ENCODE measurements around the gene SPATA3. TPM values are rescaled to one million over a fixed set of nuclear protein-coding genes. Genes with fewer than 3 reads are reported as not detected.
A peak's percentile ranks its signal among the peaks of the same experiment; 100 is the strongest.

The SPATA3 gene
- total and polyA plus RNA-seq, 2 of the 13 experiments (the other 11 are each of a cell fraction or from before 2014, with no cell fraction given), result not detected

- TF ChIP-seq ZFP37 (CRISPR knock-in tag; IDR thresholded peaks at IDR 0.05; ENCODE audit: borderline replicate concordance) (no peak), SRSF1 (optimal IDR thresholded peaks at IDR 0.05; ENCODE audit: low read depth, low read length) (no peak), POLR2AphosphoS5 (IDR thresholded peaks at IDR 0.05; ENCODE audit: low read depth, low read length) (no peak), ATRX (CRISPR knock-in tag; IDR thresholded peaks at IDR 0.05; ENCODE audit: borderline replicate concordance) (no peak), ZNF780A (CRISPR knock-in tag; IDR thresholded peaks at IDR 0.05) (no peak), ZNF784 (CRISPR knock-in tag; IDR thresholded peaks at IDR 0.05; ENCODE audit: borderline replicate concordance) (peak; percentile 89), FOXK2 (IDR thresholded peaks at IDR 0.05) (no peak), GATAD2A (CRISPR knock-in tag; IDR thresholded peaks at IDR 0.05) (no peak), NR2F6 (IDR thresholded peaks at IDR 0.05) (no peak), NR2F6 (CRISPR knock-in tag; IDR thresholded peaks at IDR 0.05) (no peak), ZSCAN30 (CRISPR knock-in tag; IDR thresholded peaks at IDR 0.05) (0 out of 2 replicates have a peak, but pooled peaks have one; percentile 23), ZNF225 (CRISPR knock-in tag; IDR thresholded peaks at IDR 0.05) (no peak), ZNF543 (CRISPR knock-in tag; IDR thresholded peaks at IDR 0.05) (no peak; the same call in 1 of the 2 replicates), ISL2 (CRISPR knock-in tag; IDR thresholded peaks at IDR 0.05) (no peak), RAD51 (IDR thresholded peaks at IDR 0.05; ENCODE audit: borderline replicate concordance) (no peak), BHLHE40 (IDR thresholded peaks at IDR 0.05; ENCODE audit: low read length) (peak; percentile 40; the same call in 1 of the 2 replicates), HMGXB4 (CRISPR knock-in tag; IDR thresholded peaks at IDR 0.05; ENCODE audit: borderline replicate concordance in 1 of 2, low read depth in 1 of 2) (peak; percentile 79 to 86), CBX5 (CRISPR knock-in tag; IDR thresholded peaks at IDR 0.05; ENCODE audit: borderline replicate concordance) (no peak), ZNF382 (CRISPR knock-in tag; IDR thresholded peaks at IDR 0.05; ENCODE audit: borderline replicate concordance) (no peak), SRY (CRISPR knock-in tag; IDR thresholded peaks at IDR 0.05) (no peak), YEATS2 (CRISPR knock-in tag; IDR thresholded peaks at IDR 0.05; ENCODE audit: borderline replicate concordance) (peak; percentile 66; the same call in 1 of the 2 replicates), REST (IDR thresholded peaks at IDR 0.05; ENCODE audit: borderline replicate concordance in 1 of 2, low read depth in 1 of 2, low read length in 2 of 2) (peak in 1 of 2 experiments; percentile 86), ZNF552 (CRISPR knock-in tag; IDR thresholded peaks at IDR 0.05; ENCODE audit: borderline replicate concordance) (no peak)
These were observed 8.5 kb upstream of the SPATA3 start (continued) for GRCh38 chr2:230987137-230988020.
